ENCODE measurements around the gene MEGF9.

MEGF9 gene

GRCh38 chr9:120693700-120694008 lies 20.6 kb downstream of the MEGF9 start:
- Histone ChIP-seq H3K4me3 (ENCODE audit: low read depth, low read length, poor library complexity, severe bottlenecking) (no peak overlapping the region), H3K36me3 (ENCODE audit: insufficient read depth, low read length) (no peaks in the 10 kb centered on the region), H2AFZ (ENCODE audit: low read length) (no peak overlapping the region), H3K79me2 (ENCODE audit: insufficient read depth, low read length) (no peaks in the 10 kb centered on the region), H3K4me2 (ENCODE audit: low read length) (no peak overlapping the region), H3F3A (ENCODE audit: insufficient read depth, low read length) (no peaks in the 10 kb centered on the region), H3K9me2 (ENCODE audit: low read depth, low read length) (no peaks in the 10 kb centered on the region), H3K9me3 (ENCODE audit: low read length) (no peaks in the 10 kb centered on the region), H3K27me3 (ENCODE audit: insufficient read depth, low read length) (no peaks in the 10 kb centered on the region), H4K20me1 (ENCODE audit: insufficient read depth, low read length) (no peaks in the 10 kb centered on the region), H3K9ac (ENCODE audit: low read length) (no peak overlapping the region), H3K4me1 (ENCODE audit: insufficient read depth, low read length, severe bottlenecking) (peaks cover 2% of the 10 kb centered on the region), H3K27ac (ENCODE audit: low read depth, low read length, poor library complexity, severe bottlenecking) (no peak overlapping the region)
- TF ChIP-seq CTCF (IDR thresholded peaks at IDR 0.05; ENCODE audit: low read length) (no peak), EZH2 (IDR thresholded peaks at IDR 0.05; ENCODE audit: borderline replicate concordance, low read length) (no peak)

- Histone ChIP-seq H3K4me2 (ENCODE audit: low read length) (no peak overlapping the region), H2AFZ (ENCODE audit: low read length) (no peak overlapping the region), H3K4me3 (ENCODE audit: low read depth, low read length, poor library complexity, severe bottlenecking) (no peak overlapping the region), H3K9me2 (ENCODE audit: low read depth, low read length) (no peaks in the 10 kb centered on the region), H3K9me3 (ENCODE audit: low read length) (no peaks in the 10 kb centered on the region), H3K79me2 (ENCODE audit: insufficient read depth, low read length) (no peaks in the 10 kb centered on the region), H3K4me1 (ENCODE audit: insufficient read depth, low read length, severe bottlenecking) (no peaks in the 10 kb centered on the region), H3K36me3 (ENCODE audit: insufficient read depth, low read length) (no peaks in the 10 kb centered on the region), H3K27me3 (ENCODE audit: insufficient read depth, low read length) (no peaks in the 10 kb centered on the region), H3K9ac (ENCODE audit: low read length) (no peak overlapping the region), H3K27ac (ENCODE audit: low read depth, low read length, poor library complexity, severe bottlenecking) (no peak overlapping the region), H4K20me1 (ENCODE audit: insufficient read depth, low read length) (no peaks in the 10 kb centered on the region), H3F3A (ENCODE audit: insufficient read depth, low read length) (no peaks in the 10 kb centered on the region)
- TF ChIP-seq CTCF (IDR thresholded peaks at IDR 0.05; ENCODE audit: low read length) (no peak), EZH2 (IDR thresholded peaks at IDR 0.05; ENCODE audit: borderline replicate concordance, low read length) (no peak)
Observed at GRCh38 chr9:120692901-120693699, 21.2 kb downstream of the MEGF9 start.

- Histone ChIP-seq H3K4me3 (ENCODE audit: low read depth, low read length, poor library complexity, severe bottlenecking) (no peak overlapping the region), H3K9me2 (ENCODE audit: low read depth, low read length) (no peaks in the 10 kb centered on the region), H3K9ac (ENCODE audit: low read length) (no peak overlapping the region), H3K27ac (ENCODE audit: low read depth, low read length, poor library complexity, severe bottlenecking) (no peak overlapping the region), H3K4me1 (ENCODE audit: insufficient read depth, low read length, severe bottlenecking) (no peaks in the 10 kb centered on the region), H3K4me2 (ENCODE audit: low read length) (no peak overlapping the region), H4K20me1 (ENCODE audit: insufficient read depth, low read length) (no peaks in the 10 kb centered on the region), H3K79me2 (ENCODE audit: insufficient read depth, low read length) (no peaks in the 10 kb centered on the region), H2AFZ (ENCODE audit: low read length) (no peak overlapping the region), H3K9me3 (ENCODE audit: low read length) (no peaks in the 10 kb centered on the region), H3K36me3 (ENCODE audit: insufficient read depth, low read length) (no peaks in the 10 kb centered on the region), H3K27me3 (ENCODE audit: insufficient read depth, low read length) (no peaks in the 10 kb centered on the region), H3F3A (ENCODE audit: insufficient read depth, low read length) (no peaks in the 10 kb centered on the region)
- no peak for TF ChIP-seq CTCF (IDR thresholded peaks at IDR 0.05; ENCODE audit: low read length)
Observed at GRCh38 chr9:120690372-120690771, 23.9 kb downstream of the MEGF9 start.

Measured in OCI-LY1 (cell line).